Lower lobe of right lung (tissue), 2 donors: ENCODE measurements around the gene ZFX. TPM values are rescaled to one million over a fixed set of nuclear protein-coding genes. Genes with fewer than 3 reads are reported as not detected.

ENCODE experiments used
- ATAC-seq, 2 donors: fragments of 200-7000 bp; cut with Tn5 transposase; one replicate each; pipeline ENCODE4 v1.9.1; 2020 to 2022; ENCODE audit warnings: mild to moderate bottlenecking in 2 of 2, moderate library complexity in 2 of 2
- DNase-seq: peaks from one replicate; pipeline ENCODE4 v3.0.0-alpha.2; 2020
- H3K27ac ChIP-seq: fragments of 200-600 bp; one replicate; pipeline ENCODE4 v1.8.0; 2022
- H3K27me3 ChIP-seq: fragments of 200-600 bp; one replicate; pipeline ENCODE4 v1.8.0; 2022; ENCODE audit warnings: low read depth
- H3K36me3 ChIP-seq: fragments of 200-600 bp; one replicate; pipeline ENCODE4 v1.8.0; 2022; ENCODE audit warnings: mild to moderate bottlenecking
- H3K4me1 ChIP-seq: fragments of 200-600 bp; one replicate; pipeline ENCODE4 v1.8.0; 2022
- H3K4me3 ChIP-seq: fragments of 200-600 bp; one replicate; pipeline ENCODE4 v1.8.0; 2022; ENCODE audit warnings: mild to moderate bottlenecking
- H3K9me3 ChIP-seq: fragments of 200-600 bp; one replicate; pipeline ENCODE4 v1.8.0; 2022
- CTCF ChIP-seq: fragments of 200-600 bp; IDR thresholded peaks from one replicate; pipeline ENCODE4 v1.8.0; 2022; ENCODE audit warnings: antibody characterized with exemption, mild to moderate bottlenecking
- intact Hi-C: fragments of 100-400 bp; cut with DNase I; formaldehyde crosslinking; loops from one replicate; pipeline ENCODE4 v1.11.0; 2022
- total RNA-seq: library from RNA; stranded (reverse); fragmentation: NEBNext Ultra II Directional; extraction: Animal tissue kit (Norgen Biotek cat#: 25700); gene quantifications from one replicate; pipeline ENCODE4 v1.2.1, GENCODE V29; 2021
- donor health status: DM: no; HTN: yes; CAD: no; lungs with severe emphysema.

The ZFX gene
- total RNA-seq, 1 donor from 2014 or later = 39.1 TPM

DNA sequence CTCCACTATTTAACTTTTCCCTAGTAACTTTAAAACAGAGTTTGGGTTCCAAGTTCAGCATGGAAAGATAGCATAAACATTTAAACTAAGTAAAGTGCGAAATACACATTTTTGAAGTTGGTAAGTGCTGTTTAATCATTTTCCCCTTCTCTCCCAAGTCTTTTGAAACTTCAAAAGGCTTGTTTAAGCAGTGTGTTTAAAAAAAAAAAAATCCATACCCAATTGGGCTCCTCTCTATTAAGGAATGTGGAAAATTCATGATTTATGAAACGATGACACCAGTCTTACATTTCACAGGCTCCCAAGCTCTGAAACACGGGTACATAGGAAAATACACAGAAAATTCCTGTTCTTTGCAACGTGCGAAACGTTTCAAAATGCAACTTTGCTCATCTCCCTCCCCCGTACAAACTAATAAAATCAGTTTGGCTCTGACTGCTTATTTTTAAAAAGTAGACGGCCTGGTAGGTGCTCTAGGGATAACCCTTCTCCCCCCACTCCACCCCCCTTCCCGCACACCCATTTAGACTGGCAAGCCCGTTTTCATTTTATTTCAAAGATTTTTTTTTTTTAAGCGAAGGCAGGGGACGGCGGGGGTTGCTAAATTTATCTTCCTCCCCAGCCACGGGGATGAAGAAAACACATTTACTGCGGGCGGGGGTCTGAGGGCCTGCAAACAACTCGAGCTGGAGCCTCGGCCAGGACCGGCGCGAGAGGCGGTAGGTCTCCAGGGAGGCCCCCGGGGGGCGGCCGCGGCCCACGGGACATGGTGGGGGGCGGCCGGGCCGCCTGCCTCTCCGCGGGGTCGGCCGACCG, 786 bp upstream of the ZFX start:
- H3K9me3 ChIP-seq = no peaks in the 10 kb centered on the region
- H3K4me3 ChIP-seq = peak overlapping the region; percentile 68
- H3K4me1 ChIP-seq = peaks cover 37% of the 10 kb centered on the region
- no peaks in the 10 kb centered on the region for H3K27me3 ChIP-seq
- intact Hi-C loops = no loop called here
- no peak for TF ChIP-seq CTCF
- no peaks in the 10 kb centered on the region for H3K36me3 ChIP-seq
- DNase-seq (peak; percentile 49), ATAC-seq (no peak)
- H3K27ac ChIP-seq = peak overlapping the region; percentile 95

DNA sequence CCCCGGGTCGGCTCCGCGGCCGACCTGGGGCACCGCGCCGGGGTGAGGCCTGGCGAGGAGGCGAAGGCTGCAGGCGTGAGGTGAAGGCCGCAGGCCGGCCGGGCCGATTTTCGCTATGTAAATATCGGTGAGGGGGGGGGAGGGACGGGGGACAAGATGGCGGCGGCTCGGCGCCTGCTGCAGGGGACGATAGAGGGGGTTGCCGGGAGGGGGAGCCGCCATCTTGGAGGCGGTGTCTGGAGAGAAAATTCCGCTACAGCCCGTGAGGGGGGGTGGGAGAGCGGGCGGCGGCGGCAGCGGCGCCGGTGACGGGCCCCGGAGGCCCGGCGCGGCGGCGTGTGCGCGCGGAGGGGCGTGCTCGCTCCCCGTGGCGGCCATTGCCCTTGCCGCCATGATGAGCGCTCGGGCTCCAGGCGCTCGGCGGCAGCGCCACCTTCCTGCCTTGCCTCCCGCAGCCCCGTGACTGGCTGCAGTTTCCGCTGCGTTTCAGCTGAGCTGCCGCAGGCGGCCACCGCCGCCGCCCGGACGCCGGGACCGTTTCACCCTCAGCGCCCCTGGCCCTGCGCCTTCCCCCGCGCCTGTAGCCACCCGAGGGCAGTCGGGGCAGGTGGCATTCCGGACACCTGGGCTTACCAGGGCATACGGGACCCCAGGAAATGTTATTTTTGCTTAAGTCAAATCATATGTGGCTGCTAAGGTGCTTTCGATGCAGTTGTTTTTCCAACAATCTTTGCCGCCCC, 692 bp downstream of the ZFX start:
- Histone ChIP-seq H3K4me3 (peak overlapping the region; percentile 68), H3K27me3 (no peaks in the 10 kb centered on the region), H3K4me1 (peaks cover 49% of the 10 kb centered on the region), H3K9me3 (no peaks in the 10 kb centered on the region), H3K27ac (peak overlapping the region; percentile 95), H3K36me3 (no peaks in the 10 kb centered on the region)
- ATAC-seq (peak; percentile 90 to 94), DNase-seq (peak; percentile 89)
- peak; percentile 43 for TF ChIP-seq CTCF
- intact Hi-C loops = no loop called here

DNA sequence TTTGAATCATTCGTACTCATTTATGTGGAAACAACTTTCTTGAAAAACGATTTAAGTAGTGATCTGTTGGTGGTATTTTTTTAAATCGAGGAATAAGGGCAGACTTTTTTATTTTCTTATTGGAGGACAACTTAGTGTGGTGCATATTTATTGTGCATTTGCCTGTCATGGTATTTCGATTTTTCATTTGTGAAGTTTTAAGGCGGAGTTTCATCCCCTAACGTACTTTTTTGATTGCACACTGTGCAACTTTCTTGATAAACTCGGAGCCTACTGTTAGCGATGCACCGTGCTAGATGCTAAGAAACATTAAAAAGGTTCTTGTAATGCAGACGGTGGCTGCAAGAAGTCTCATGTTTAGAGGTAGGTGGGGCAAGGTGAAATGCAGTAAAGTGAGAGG, 1.4 kb downstream of the ZFX start:
- TF ChIP-seq CTCF = no peak
- H3K4me3 ChIP-seq = peak overlapping the region; percentile 68
- H3K9me3 ChIP-seq = no peaks in the 10 kb centered on the region
- ATAC-seq = no peak
- no peak for DNase-seq
- no peaks in the 10 kb centered on the region for H3K36me3 ChIP-seq
- H3K27ac ChIP-seq = peak overlapping the region; percentile 95
- intact Hi-C loops = no loop called here
- H3K4me1 ChIP-seq = peaks cover 56% of the 10 kb centered on the region
- no peaks in the 10 kb centered on the region for H3K27me3 ChIP-seq

GRCh38 chrX:24151513-24151912, 2.0 kb downstream of the ZFX start:
- Histone ChIP-seq H3K27ac (peak overlapping the region; percentile 95), H3K36me3 (no peaks in the 10 kb centered on the region), H3K27me3 (no peaks in the 10 kb centered on the region), H3K9me3 (no peaks in the 10 kb centered on the region), H3K4me1 (peaks cover 57% of the 10 kb centered on the region), H3K4me3 (peak overlapping the region; percentile 68)
- no peak for TF ChIP-seq CTCF
- no peak for ATAC-seq
- intact Hi-C loops = no loop called here
- no peak for DNase-seq

GRCh38 chrX:24153178-24153795, 3.8 kb downstream of the ZFX start:
- H3K27me3 ChIP-seq = no peaks in the 10 kb centered on the region
- intact Hi-C loops = no loop called here
- H3K36me3 ChIP-seq = no peaks in the 10 kb centered on the region
- DNase-seq (no peak), ATAC-seq (no peak)
- peaks cover 51% of the 10 kb centered on the region for H3K4me1 ChIP-seq
- no peak overlapping the region for H3K4me3 ChIP-seq
- no peak overlapping the region for H3K27ac ChIP-seq
- no peak for TF ChIP-seq CTCF
- no peaks in the 10 kb centered on the region for H3K9me3 ChIP-seq
